ENCODE data around the gene LRBA.
"Not testable (repeated sequence)": the region's sequence is repeated elsewhere in the genome, so short reads cannot be mapped to it uniquely, and the experiment has no call there.

Gene LRBA

GRCh38 chr4:150694438-150694837, 320.6 kb downstream of the LRBA start:
- DNase-seq (ENCODE audit: extremely low read depth in 1 of 2, low read depth in 1 of 2), result no peak

GRCh38 chr4:150683775-150684350, 331.2 kb downstream of the LRBA start:
- DNase-seq (ENCODE audit: extremely low read depth in 1 of 2, low read depth in 1 of 2), result no peak

GRCh38 chr4:150682126-150682525, 333.0 kb downstream of the LRBA start:
- no peak for DNase-seq (ENCODE audit: extremely low read depth in 1 of 2, low read depth in 1 of 2)

GRCh38 chr4:150681063-150681462, 334.0 kb downstream of the LRBA start:
- DNase-seq (ENCODE audit: extremely low read depth in 1 of 2, low read depth in 1 of 2), result no peak

- DNase-seq (ENCODE audit: extremely low read depth in 1 of 2, low read depth in 1 of 2), result no peak
Measured at GRCh38 chr4:150680651-150681050, 334.4 kb downstream of the LRBA start.

- no peak for DNase-seq (ENCODE audit: extremely low read depth in 1 of 2, low read depth in 1 of 2)
Measured at GRCh38 chr4:150679765-150680343, 335.2 kb downstream of the LRBA start.

GRCh38 chr4:150679018-150679764, 335.9 kb downstream of the LRBA start:
- DNase-seq (ENCODE audit: extremely low read depth in 1 of 2, low read depth in 1 of 2), result no peak

- no peak for DNase-seq (ENCODE audit: extremely low read depth in 1 of 2, low read depth in 1 of 2)
Measured at GRCh38 chr4:150673793-150674192, 341.3 kb downstream of the LRBA start.

- DNase-seq (ENCODE audit: extremely low read depth in 1 of 2, low read depth in 1 of 2), result no peak
Measured at GRCh38 chr4:150668824-150669223, 346.3 kb downstream of the LRBA start.

- no peak for DNase-seq (ENCODE audit: extremely low read depth in 1 of 2, low read depth in 1 of 2)
Measured at GRCh38 chr4:150664935-150665334, 350.1 kb downstream of the LRBA start.

GRCh38 chr4:150662686-150663085, 352.4 kb downstream of the LRBA start:
- DNase-seq (ENCODE audit: extremely low read depth in 1 of 2, low read depth in 1 of 2), result no peak

- not testable (repeated sequence) for DNase-seq (ENCODE audit: extremely low read depth in 1 of 2, low read depth in 1 of 2)
Measured at GRCh38 chr4:150661551-150661950, 353.5 kb downstream of the LRBA start.

GRCh38 chr4:150658258-150658657, 356.8 kb downstream of the LRBA start:
- DNase-seq (ENCODE audit: extremely low read depth in 1 of 2, low read depth in 1 of 2), result not testable (repeated sequence)

- no peak for DNase-seq (ENCODE audit: extremely low read depth in 1 of 2, low read depth in 1 of 2)
Measured at GRCh38 chr4:150656891-150657290, 358.2 kb downstream of the LRBA start.

- DNase-seq (ENCODE audit: extremely low read depth in 1 of 2, low read depth in 1 of 2), result no peak
Measured at GRCh38 chr4:150650751-150651150, 364.3 kb downstream of the LRBA start.

- no peak for DNase-seq (ENCODE audit: extremely low read depth in 1 of 2, low read depth in 1 of 2)
Measured at GRCh38 chr4:150648123-150648522, 367.0 kb downstream of the LRBA start.

GRCh38 chr4:150647008-150647407, 368.1 kb downstream of the LRBA start:
- no peak for DNase-seq (ENCODE audit: extremely low read depth in 1 of 2, low read depth in 1 of 2)

GRCh38 chr4:150641612-150642011, 373.5 kb downstream of the LRBA start:
- no peak for DNase-seq (ENCODE audit: extremely low read depth in 1 of 2, low read depth in 1 of 2)

GRCh38 chr4:150632639-150633038, 382.4 kb downstream of the LRBA start:
- no peak for DNase-seq (ENCODE audit: extremely low read depth in 1 of 2, low read depth in 1 of 2)

GRCh38 chr4:150628073-150628472, 387.0 kb downstream of the LRBA start:
- DNase-seq (ENCODE audit: extremely low read depth in 1 of 2, low read depth in 1 of 2), result no peak

- no peak for DNase-seq (ENCODE audit: extremely low read depth in 1 of 2, low read depth in 1 of 2)
Measured at GRCh38 chr4:150625033-150625432, 390.1 kb downstream of the LRBA start.

GRCh38 chr4:150624055-150624454, 391.0 kb downstream of the LRBA start:
- DNase-seq (ENCODE audit: extremely low read depth in 1 of 2, low read depth in 1 of 2), result no peak
